Karpas-422 (cell line): ENCODE data around the gene PPP1R27. TPM values are rescaled to one million over a fixed set of nuclear protein-coding genes. Genes with fewer than 3 reads are reported as not detected.
"Not testable (repeated sequence)": the region's sequence is repeated elsewhere in the genome, so short reads cannot be mapped to it uniquely, and the experiment has no call there.

Experiments
- DNase-seq: peaks from one replicate; pipeline ENCODE4 v3.0.0-alpha.2; 2015
- H2AFZ ChIP-seq: fragments of 200-600 bp; sonication (generic); 2 replicates; pipeline ENCODE4 v1.6.1; 2014; ENCODE audit warnings: antibody characterized with exemption, low read length, mixed read lengths
- H3K27ac ChIP-seq: fragments of 200-600 bp; sonication (generic); 2 replicates; pipeline ENCODE4 v1.5.1; 2014; ENCODE audit warnings: mild to moderate bottlenecking, low read length, moderate library complexity
- H3K27me3 ChIP-seq: fragments of 200-600 bp; sonication (generic); 2 replicates; pipeline ENCODE4 v1.6.1; 2014; ENCODE audit warnings: low read length, mixed read lengths
- H3K36me3 ChIP-seq: fragments of 200-600 bp; sonication (generic); 2 replicates; pipeline ENCODE4 v1.6.1; 2014; ENCODE audit warnings: low read length, mixed read lengths; ENCODE audit not compliant: insufficient read depth
- H3K4me1 ChIP-seq: fragments of 200-600 bp; sonication (generic); 2 replicates; pipeline ENCODE4 v1.6.1; 2014; ENCODE audit warnings: mild to moderate bottlenecking, low read length, mixed read lengths
- H3K4me2 ChIP-seq: fragments of 200-600 bp; sonication (generic); 2 replicates; pipeline ENCODE4 v1.6.1; 2014; ENCODE audit warnings: low read length, low read depth, mild to moderate bottlenecking; ENCODE audit not compliant: poor library complexity, severe bottlenecking
- H3K4me3 ChIP-seq: fragments of 200-600 bp; sonication (generic); 2 replicates; pipeline ENCODE4 v1.5.1; 2014; ENCODE audit warnings: mild to moderate bottlenecking, antibody characterized with exemption, low read length, mixed read lengths
- H3K79me2 ChIP-seq: fragments of 200-600 bp; sonication (generic); 2 replicates; pipeline ENCODE4 v1.6.1; 2014; ENCODE audit warnings: mild to moderate bottlenecking, low read length, mixed read lengths
- H3K9ac ChIP-seq: fragments of 200-600 bp; sonication (generic); 2 replicates; pipeline ENCODE4 v1.6.0; 2014; ENCODE audit warnings: low read length
- H3K9me2 ChIP-seq: fragments of 200-600 bp; sonication (generic), shearing (Covaris generic); replicated peaks from 2 replicates; pipeline ENCODE4 v1.6.0; 2014; ENCODE audit warnings: mild to moderate bottlenecking, low read length, moderate library complexity; ENCODE audit not compliant: insufficient read depth
- H3K9me3 ChIP-seq: fragments of 300-700, 200-600 bp; sonication (generic); 2 replicates; pipeline ENCODE4 v1.6.1; 2014; ENCODE audit warnings: low read length, mixed read lengths
- H4K20me1 ChIP-seq: fragments of 200-600 bp; sonication (generic); 2 replicates; pipeline ENCODE4 v1.6.1; 2014; ENCODE audit warnings: mild to moderate bottlenecking, antibody characterized with exemption, low read length, low read depth; ENCODE audit not compliant: insufficient read depth
- total RNA-seq: library from RNA; depleted of rRNA; stranded (reverse); fragments of >200 nt; shearing (Covaris generic); gene quantifications from 2 replicates; pipeline ENCODE4 v1.2.3, GENCODE V29; 2014; ENCODE audit warnings: low replicate concordance

Gene PPP1R27
- total RNA-seq, 1 experiment from 2014 or later = not detected

DNA sequence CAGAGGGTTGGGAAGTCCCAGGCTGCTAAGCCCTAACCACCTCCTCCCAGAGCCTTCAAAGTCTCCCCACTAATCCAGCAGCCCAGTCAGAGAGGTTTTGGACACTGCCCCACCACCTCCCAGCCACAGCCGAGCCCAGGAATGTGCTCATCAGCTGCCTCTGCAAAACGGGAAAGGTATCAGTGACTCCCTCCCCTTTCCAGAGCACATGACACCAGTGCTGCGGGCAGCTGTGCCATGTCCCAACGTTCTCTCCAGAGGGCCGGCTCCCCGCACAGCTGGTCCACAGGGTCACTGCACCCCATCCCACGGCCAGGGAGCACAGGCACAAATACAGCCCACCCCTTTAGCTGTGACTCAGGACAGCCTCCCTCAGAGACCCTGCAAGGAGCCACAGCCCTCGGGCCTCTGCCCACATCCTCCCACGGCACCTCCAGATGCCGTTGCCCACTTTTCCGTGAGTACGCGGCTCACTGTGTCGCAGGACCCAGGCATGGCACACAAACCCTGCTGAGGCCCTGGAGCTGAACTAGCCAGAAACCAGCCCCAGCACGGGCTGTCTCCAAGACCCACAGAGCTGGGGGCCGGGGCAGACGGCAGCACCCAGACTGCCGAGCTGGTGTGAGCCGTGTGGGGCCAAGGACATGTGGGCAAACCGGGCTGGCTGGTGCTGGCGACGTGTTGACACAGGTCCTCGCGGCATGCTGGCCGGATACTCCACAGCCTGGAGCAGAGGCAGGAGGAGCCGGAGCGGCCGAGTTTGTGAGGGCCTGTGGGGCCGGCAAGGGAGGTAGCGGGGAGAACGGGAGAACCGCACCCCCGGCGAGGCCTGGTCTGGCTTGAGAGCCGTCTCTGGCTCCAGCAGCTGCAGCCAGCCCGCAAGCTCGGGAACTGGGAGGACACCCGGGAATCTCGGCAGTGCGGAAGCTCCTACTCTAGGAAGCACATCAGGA is 6.3 kb upstream of the PPP1R27 start:
- H3K9ac ChIP-seq = no peak overlapping the region
- DNase-seq = no peak
- H3K79me2 ChIP-seq = no peaks in the 10 kb centered on the region
- no peak overlapping the region for H2AFZ ChIP-seq
- H3K27ac ChIP-seq = no peak overlapping the region
- no peak overlapping the region for H3K4me2 ChIP-seq
- H4K20me1 ChIP-seq = no peaks in the 10 kb centered on the region
- no peaks in the 10 kb centered on the region for H3K27me3 ChIP-seq
- H3K4me3 ChIP-seq = no peak overlapping the region
- peaks cover 10% of the 10 kb centered on the region; the same call in 1 of the 2 replicates for H3K36me3 ChIP-seq
- no peaks in the 10 kb centered on the region for H3K9me3 ChIP-seq
- H3K4me1 ChIP-seq = peaks cover 5% of the 10 kb centered on the region
- no peaks in the 10 kb centered on the region for H3K9me2 ChIP-seq

DNA sequence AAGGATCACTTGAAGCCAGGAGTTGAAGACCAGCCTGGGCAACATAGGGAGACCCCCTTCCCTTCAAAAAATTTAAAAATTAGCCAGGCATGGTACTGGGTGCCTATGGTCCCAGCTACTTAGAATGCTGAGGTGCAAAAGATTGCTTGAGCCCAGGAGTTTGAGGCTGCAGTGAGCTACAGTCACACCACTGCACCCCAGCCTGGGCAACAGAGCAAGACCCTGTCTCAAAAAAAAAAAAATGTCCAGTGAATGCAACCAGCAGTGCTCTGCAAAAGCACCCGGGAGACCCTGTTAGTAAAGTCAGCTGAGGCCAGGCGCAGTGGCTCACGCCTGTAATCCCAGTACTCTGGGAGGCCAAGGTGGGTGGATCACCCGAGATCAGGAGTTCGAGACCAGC is 5.2 kb upstream of the PPP1R27 start:
- not testable (repeated sequence) for H3K9me3 ChIP-seq, H3K36me3 ChIP-seq, H3K9ac ChIP-seq, H3K4me1 ChIP-seq, H2AFZ ChIP-seq, DNase-seq, H3K4me3 ChIP-seq, H3K27me3 ChIP-seq, H3K79me2 ChIP-seq, H3K9me2 ChIP-seq, H3K4me2 ChIP-seq, H3K27ac ChIP-seq, H4K20me1 ChIP-seq

DNA sequence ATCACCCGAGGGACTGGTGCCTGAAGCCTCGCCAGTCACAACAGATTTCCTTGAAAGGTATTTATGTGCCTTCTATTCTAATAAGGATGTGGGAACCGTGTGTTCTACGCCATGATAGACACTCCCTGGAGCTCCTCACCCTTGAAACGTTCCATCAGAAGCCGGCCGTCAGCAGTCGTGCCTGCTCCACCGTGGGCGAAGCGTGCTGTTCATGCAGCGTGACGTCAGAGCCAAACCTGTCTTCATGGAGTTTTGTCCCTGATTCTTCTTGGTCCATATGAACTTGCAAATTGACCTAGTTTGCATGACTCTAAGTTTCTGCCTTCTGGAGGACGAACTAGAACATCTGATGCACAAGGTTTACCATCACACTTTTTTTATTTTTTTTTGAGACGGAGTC is 4.5 kb upstream of the PPP1R27 start:
- DNase-seq = no peak
- Histone ChIP-seq H3K4me2 (no peak overlapping the region), H4K20me1 (no peaks in the 10 kb centered on the region), H3K9ac (no peak overlapping the region), H3K9me3 (no peaks in the 10 kb centered on the region), H3K36me3 (0 out of 2 replicates have a peak, but pooled peaks cover 2% of the 10 kb centered on the region), H3K27ac (no peak overlapping the region), H3K79me2 (peaks cover 4% of the 10 kb centered on the region; the same call in 1 of the 2 replicates), H3K27me3 (no peaks in the 10 kb centered on the region), H3K9me2 (no peaks in the 10 kb centered on the region), H3K4me3 (no peak overlapping the region), H2AFZ (peak overlapping the region; percentile 36; the same call in 1 of the 2 replicates), H3K4me1 (peaks cover 9% of the 10 kb centered on the region)

DNA sequence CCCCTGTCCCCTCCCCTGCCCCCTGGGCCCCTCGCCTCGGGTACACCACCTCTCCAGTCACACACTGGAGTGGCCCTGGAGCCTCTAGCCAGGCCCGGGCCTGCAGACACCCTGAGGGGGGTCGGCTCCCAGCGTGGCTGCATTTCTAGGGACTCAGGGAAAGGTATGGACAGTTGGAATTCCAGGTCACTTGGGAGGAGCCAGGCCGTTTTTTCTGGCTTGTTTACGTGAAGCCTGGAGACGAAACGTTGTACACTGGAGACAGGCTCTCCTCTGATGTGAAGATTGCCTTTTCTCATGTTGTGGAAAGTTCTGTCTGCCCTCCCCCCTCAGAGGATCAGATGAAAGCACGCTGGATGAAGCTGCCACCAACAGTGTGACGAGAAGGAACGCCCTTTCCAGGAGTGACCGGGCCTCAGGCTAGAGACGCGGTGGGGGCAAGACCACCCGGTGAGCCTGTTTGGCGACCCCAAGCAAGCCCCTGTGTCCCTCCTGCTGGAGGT is 4.0 kb upstream of the PPP1R27 start:
- H3K36me3 ChIP-seq = 0 out of 2 replicates have a peak, but pooled peaks cover 2% of the 10 kb centered on the region
- peaks cover 14% of the 10 kb centered on the region for H3K4me1 ChIP-seq
- H3K9me3 ChIP-seq = no peaks in the 10 kb centered on the region
- H3K4me2 ChIP-seq = no peak overlapping the region
- no peak overlapping the region for H3K27ac ChIP-seq
- no peaks in the 10 kb centered on the region for H3K27me3 ChIP-seq
- no peak for DNase-seq
- H3K9ac ChIP-seq = no peak overlapping the region
- H2AFZ ChIP-seq = peak overlapping the region; percentile 36; the same call in 1 of the 2 replicates
- H4K20me1 ChIP-seq = no peaks in the 10 kb centered on the region
- no peaks in the 10 kb centered on the region for H3K9me2 ChIP-seq
- H3K4me3 ChIP-seq = no peak overlapping the region
- H3K79me2 ChIP-seq = peaks cover 9% of the 10 kb centered on the region

DNA sequence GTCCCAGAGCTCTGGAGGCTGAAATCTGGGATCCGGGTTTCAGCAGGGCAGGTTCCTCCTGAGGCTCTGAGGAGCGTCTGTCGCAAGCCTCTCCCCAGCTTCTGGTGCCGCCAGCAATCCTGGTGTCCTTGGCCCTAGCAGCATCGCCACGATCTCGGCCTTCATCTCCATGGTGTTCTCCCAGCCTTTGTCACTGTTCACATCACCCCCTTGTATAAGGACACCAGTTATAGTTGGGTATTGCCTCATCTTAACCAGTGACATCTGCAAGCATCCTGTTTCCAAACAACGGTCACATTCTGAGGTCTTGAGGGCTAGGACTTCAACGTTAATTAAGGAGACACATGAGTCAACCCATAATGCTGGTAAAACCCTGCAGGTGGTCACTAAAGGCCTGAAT is 2.8 kb upstream of the PPP1R27 start:
- Histone ChIP-seq H3K27ac (no peak overlapping the region), H4K20me1 (no peaks in the 10 kb centered on the region), H3K4me3 (no peak overlapping the region), H3K4me2 (no peak overlapping the region), H3K4me1 (peaks cover 20% of the 10 kb centered on the region), H3K9ac (no peak overlapping the region), H3K79me2 (peaks cover 16% of the 10 kb centered on the region), H3K36me3 (no peaks in the 10 kb centered on the region), H3K9me3 (no peaks in the 10 kb centered on the region), H3K9me2 (no peaks in the 10 kb centered on the region), H3K27me3 (no peaks in the 10 kb centered on the region), H2AFZ (no peak overlapping the region)
- DNase-seq = no peak

DNA sequence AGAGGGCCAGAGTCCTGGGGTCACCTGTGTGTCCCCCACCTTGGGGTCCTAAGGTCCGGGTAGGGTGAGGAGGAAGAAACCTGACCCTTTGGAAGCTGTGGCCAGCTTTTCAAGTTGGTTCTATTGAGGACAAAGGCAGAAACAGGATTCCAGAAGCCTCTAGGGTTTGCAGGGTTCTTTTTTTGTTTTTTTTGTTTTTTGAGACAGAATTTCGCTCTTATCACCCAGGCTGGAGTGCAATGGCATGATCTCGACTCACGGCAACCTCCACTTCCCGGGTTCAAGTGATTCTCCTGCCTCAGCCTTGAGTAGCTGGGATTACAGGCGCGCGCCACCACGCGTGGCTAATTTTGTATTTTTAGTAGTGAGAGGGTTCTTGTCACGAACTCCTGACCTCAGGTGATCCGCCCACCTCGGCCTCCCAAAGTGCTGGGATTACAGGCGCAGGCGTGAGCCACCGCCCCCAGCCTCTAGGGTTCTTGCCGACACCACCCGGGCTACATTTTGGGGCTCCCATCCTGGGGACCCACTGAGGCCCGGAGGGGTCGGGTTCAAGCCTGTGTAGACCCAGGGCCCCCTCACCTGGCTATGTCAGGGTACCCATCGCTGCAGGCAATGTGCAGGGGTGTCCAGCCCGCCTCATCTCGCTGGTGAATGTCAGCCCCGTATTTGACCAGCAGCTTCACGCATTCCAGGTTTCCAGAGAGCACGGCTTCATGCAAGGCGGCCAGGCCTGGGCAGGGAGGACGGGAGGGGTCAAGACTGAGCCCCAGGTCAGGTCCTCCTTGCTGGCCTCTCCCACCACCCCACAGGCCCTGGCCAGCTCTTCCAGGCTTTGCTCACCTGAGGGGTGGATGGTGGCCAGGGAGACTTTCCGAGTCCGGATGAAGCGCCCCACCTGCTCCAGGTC is 674 bp downstream of the PPP1R27 start:
- Histone ChIP-seq H3K27ac (peak overlapping the region; percentile 71; the same call in 1 of the 2 replicates), H2AFZ (no peak overlapping the region), H3K4me2 (peak overlapping the region; percentile 94), H3K9ac (peak overlapping the region; percentile 92), H4K20me1 (no peaks in the 10 kb centered on the region), H3K4me3 (peak overlapping the region; percentile 97), H3K4me1 (peaks cover 31% of the 10 kb centered on the region), H3K9me2 (no peaks in the 10 kb centered on the region), H3K9me3 (no peaks in the 10 kb centered on the region), H3K79me2 (peaks cover 25% of the 10 kb centered on the region), H3K36me3 (no peaks in the 10 kb centered on the region), H3K27me3 (no peaks in the 10 kb centered on the region)
- DNase-seq = no peak

DNA sequence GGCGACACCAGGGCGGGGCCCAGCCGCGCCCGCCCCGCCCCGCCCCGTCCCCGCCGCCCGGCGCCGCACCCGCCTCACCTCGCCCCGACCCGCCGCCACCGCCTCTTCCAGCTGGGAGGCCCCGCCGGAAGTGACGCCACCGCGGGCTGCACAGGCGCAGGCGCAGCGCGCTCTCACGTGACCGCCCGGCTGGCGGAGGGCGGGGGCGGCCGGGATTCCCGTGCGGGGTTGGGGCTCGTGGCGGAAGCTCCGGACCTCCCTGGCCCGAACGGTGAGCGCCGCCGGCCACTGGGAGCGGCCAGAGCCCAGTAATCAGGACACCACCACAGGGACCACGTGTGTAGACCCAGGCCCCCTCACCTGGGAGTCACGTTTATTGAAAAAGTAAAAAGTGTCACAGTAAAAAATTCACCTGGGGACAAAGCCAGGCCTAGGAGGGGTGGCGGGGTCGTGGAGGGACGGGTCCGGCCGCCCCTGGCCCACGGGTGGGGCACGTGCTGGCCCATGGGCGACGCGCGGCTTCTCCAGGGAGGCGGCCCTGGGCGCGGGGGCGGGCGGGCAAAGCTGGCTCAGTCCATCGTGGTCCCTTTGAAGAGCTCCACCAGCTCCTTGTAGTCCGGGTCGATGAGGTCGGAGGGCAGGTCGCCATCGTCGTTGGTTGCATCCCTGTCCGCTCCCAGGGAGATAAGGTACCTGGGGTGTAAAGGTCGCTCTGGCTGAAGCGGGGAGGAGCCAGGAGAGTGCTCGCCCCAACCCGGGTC is 1.5 kb downstream of the PPP1R27 start, which contains the start of gene MCRIP1:
Gene MCRIP1 (minus strand): TSS at position 132 of the 761 bp plus-strand sequence. CDS start 8,785 bp downstream, outside the sequence.
- no peaks in the 10 kb centered on the region for H3K36me3 ChIP-seq
- peak; percentile 98 for DNase-seq
- H3K27me3 ChIP-seq = no peaks in the 10 kb centered on the region
- H3K4me3 ChIP-seq = peak within 1 kb of the TSS; percentile 97
- no peaks in the 10 kb centered on the region for H4K20me1 ChIP-seq
- no peaks in the 10 kb centered on the region for H3K9me2 ChIP-seq
- peak within 1 kb of the TSS; percentile 71 for H3K27ac ChIP-seq
- peak within 1 kb of the TSS; percentile 93 for H3K9ac ChIP-seq
- peak within 1 kb of the TSS; percentile 1; the same call in 1 of the 2 replicates for H2AFZ ChIP-seq
- H3K4me2 ChIP-seq = peak within 1 kb of the TSS; percentile 98
- no peaks in the 10 kb centered on the region for H3K9me3 ChIP-seq
- peaks cover 30% of the 10 kb centered on the region for H3K4me1 ChIP-seq
- peaks cover 25% of the 10 kb centered on the region for H3K79me2 ChIP-seq
